Measurements from ENCODE around the gene SLC9C2.

Gene SLC9C2

GRCh38 chr1:173509797-173510196 is 93.1 kb downstream of the SLC9C2 start:
- H4K20me1 ChIP-seq (ENCODE audit: insufficient read depth, low read length) = no peaks in the 10 kb centered on the region
- no peak overlapping the region for H3K27ac ChIP-seq (ENCODE audit: low read length)
- no peak overlapping the region for H3K9ac ChIP-seq (ENCODE audit: low read length)
- no peak for DNase-seq
- no peaks in the 10 kb centered on the region for H3K4me1 ChIP-seq (ENCODE audit: low read length)
- no peaks in the 10 kb centered on the region for H3K27me3 ChIP-seq (replicated peaks; ENCODE audit: insufficient read depth, low read length)
- no peaks in the 10 kb centered on the region for H3K79me2 ChIP-seq (ENCODE audit: low read length)
- no peaks in the 10 kb centered on the region for H3K36me3 ChIP-seq (replicated peaks; ENCODE audit: insufficient read depth, low read length)
- TF ChIP-seq EZH2phosphoT487 (IDR thresholded peaks at IDR 0.05; ENCODE audit: low read length) (no peak), CTCF (IDR thresholded peaks at IDR 0.05; ENCODE audit: low read length) (no peak), EZH2 (optimal IDR thresholded peaks at IDR 0.05; ENCODE audit: low read depth, low read length) (no peak)
- no peaks in the 10 kb centered on the region for H3K9me2 ChIP-seq (replicated peaks; ENCODE audit: insufficient read depth, low read length)
- H3F3A ChIP-seq (ENCODE audit: insufficient read depth, low read length) = no peaks in the 10 kb centered on the region
- H3K4me2 ChIP-seq (ENCODE audit: low read depth, low read length) = no peak overlapping the region
- no peaks in the 10 kb centered on the region for H3K9me3 ChIP-seq (replicated peaks; ENCODE audit: insufficient read depth, low read length)
- H2AFZ ChIP-seq (ENCODE audit: low read length) = no peak overlapping the region
- no peak overlapping the region for H3K4me3 ChIP-seq (ENCODE audit: low read length)

- no peaks in the 10 kb centered on the region for H3K79me2 ChIP-seq (ENCODE audit: low read length)
- no peaks in the 10 kb centered on the region for H3K27me3 ChIP-seq (replicated peaks; ENCODE audit: insufficient read depth, low read length)
- H3K27ac ChIP-seq (ENCODE audit: low read length) = no peak overlapping the region
- no peaks in the 10 kb centered on the region for H3K9me2 ChIP-seq (replicated peaks; ENCODE audit: insufficient read depth, low read length)
- no peaks in the 10 kb centered on the region for H4K20me1 ChIP-seq (ENCODE audit: insufficient read depth, low read length)
- H3F3A ChIP-seq (ENCODE audit: insufficient read depth, low read length) = no peaks in the 10 kb centered on the region
- no peaks in the 10 kb centered on the region for H3K9me3 ChIP-seq (replicated peaks; ENCODE audit: insufficient read depth, low read length)
- no peak for TF ChIP-seq EZH2 (optimal IDR thresholded peaks at IDR 0.05; ENCODE audit: low read depth, low read length)
- no peak for TF ChIP-seq CTCF (IDR thresholded peaks at IDR 0.05; ENCODE audit: low read length)
- TF ChIP-seq EZH2phosphoT487 (IDR thresholded peaks at IDR 0.05; ENCODE audit: low read length) = no peak
- DNase-seq = no peak
- no peaks in the 10 kb centered on the region for H3K4me1 ChIP-seq (ENCODE audit: low read length)
- H3K9ac ChIP-seq (ENCODE audit: low read length) = no peak overlapping the region
- no peaks in the 10 kb centered on the region for H3K36me3 ChIP-seq (replicated peaks; ENCODE audit: insufficient read depth, low read length)
- H3K4me3 ChIP-seq (ENCODE audit: low read length) = no peak overlapping the region
- no peak overlapping the region for H3K4me2 ChIP-seq (ENCODE audit: low read depth, low read length)
- H2AFZ ChIP-seq (ENCODE audit: low read length) = no peak overlapping the region
Measured at GRCh38 chr1:173508541-173508940, 94.3 kb downstream of the SLC9C2 start.

GRCh38 chr1:173507847-173508209 is 95.0 kb downstream of the SLC9C2 start:
- H3K36me3 ChIP-seq (replicated peaks; ENCODE audit: insufficient read depth, low read length) = no peaks in the 10 kb centered on the region
- no peak overlapping the region for H3K9ac ChIP-seq (ENCODE audit: low read length)
- H3K4me3 ChIP-seq (ENCODE audit: low read length) = no peak overlapping the region
- DNase-seq = no peak
- no peak overlapping the region for H2AFZ ChIP-seq (ENCODE audit: low read length)
- H3F3A ChIP-seq (ENCODE audit: insufficient read depth, low read length) = no peaks in the 10 kb centered on the region
- no peaks in the 10 kb centered on the region for H3K9me2 ChIP-seq (replicated peaks; ENCODE audit: insufficient read depth, low read length)
- H3K9me3 ChIP-seq (replicated peaks; ENCODE audit: insufficient read depth, low read length) = no peaks in the 10 kb centered on the region
- TF ChIP-seq EZH2 (optimal IDR thresholded peaks at IDR 0.05; ENCODE audit: low read depth, low read length) (no peak), EZH2phosphoT487 (IDR thresholded peaks at IDR 0.05; ENCODE audit: low read length) (no peak)
- H3K4me1 ChIP-seq (ENCODE audit: low read length) = no peaks in the 10 kb centered on the region
- no peaks in the 10 kb centered on the region for H3K27me3 ChIP-seq (replicated peaks; ENCODE audit: insufficient read depth, low read length)
- no peak overlapping the region for H3K27ac ChIP-seq (ENCODE audit: low read length)
- H3K79me2 ChIP-seq (ENCODE audit: low read length) = no peaks in the 10 kb centered on the region
- H3K4me2 ChIP-seq (ENCODE audit: low read depth, low read length) = no peak overlapping the region
- H4K20me1 ChIP-seq (ENCODE audit: insufficient read depth, low read length) = no peaks in the 10 kb centered on the region

- Histone ChIP-seq H3K9me3 (replicated peaks; ENCODE audit: insufficient read depth, low read length) (no peaks in the 10 kb centered on the region), H3K4me3 (ENCODE audit: low read length) (no peak overlapping the region), H3K27me3 (replicated peaks; ENCODE audit: insufficient read depth, low read length) (no peaks in the 10 kb centered on the region), H3K27ac (ENCODE audit: low read length) (no peak overlapping the region), H3K9me2 (replicated peaks; ENCODE audit: insufficient read depth, low read length) (no peaks in the 10 kb centered on the region), H3K4me1 (ENCODE audit: low read length) (no peaks in the 10 kb centered on the region), H2AFZ (ENCODE audit: low read length) (no peak overlapping the region), H3F3A (ENCODE audit: insufficient read depth, low read length) (no peaks in the 10 kb centered on the region), H3K79me2 (ENCODE audit: low read length) (no peaks in the 10 kb centered on the region), H3K36me3 (replicated peaks; ENCODE audit: insufficient read depth, low read length) (no peaks in the 10 kb centered on the region), H4K20me1 (ENCODE audit: insufficient read depth, low read length) (no peaks in the 10 kb centered on the region), H3K4me2 (ENCODE audit: low read depth, low read length) (no peak overlapping the region), H3K9ac (ENCODE audit: low read length) (no peak overlapping the region)
- TF ChIP-seq CTCF (IDR thresholded peaks at IDR 0.05; ENCODE audit: low read length) (no peak), EZH2phosphoT487 (IDR thresholded peaks at IDR 0.05; ENCODE audit: low read length) (no peak), EZH2 (optimal IDR thresholded peaks at IDR 0.05; ENCODE audit: low read depth, low read length) (no peak)
- DNase-seq = peak; percentile 15
Measured at GRCh38 chr1:173507205-173507846, 95.5 kb downstream of the SLC9C2 start.

All from MM.1S (cell line).